ENCODE measurements around the gene CYP27C1. TPM values are rescaled to one million over a fixed set of nuclear protein-coding genes. Genes with fewer than 3 reads are reported as not detected.

The CYP27C1 gene
- total RNA-seq, 1 experiment from 2014 or later, result not detected

DNA sequence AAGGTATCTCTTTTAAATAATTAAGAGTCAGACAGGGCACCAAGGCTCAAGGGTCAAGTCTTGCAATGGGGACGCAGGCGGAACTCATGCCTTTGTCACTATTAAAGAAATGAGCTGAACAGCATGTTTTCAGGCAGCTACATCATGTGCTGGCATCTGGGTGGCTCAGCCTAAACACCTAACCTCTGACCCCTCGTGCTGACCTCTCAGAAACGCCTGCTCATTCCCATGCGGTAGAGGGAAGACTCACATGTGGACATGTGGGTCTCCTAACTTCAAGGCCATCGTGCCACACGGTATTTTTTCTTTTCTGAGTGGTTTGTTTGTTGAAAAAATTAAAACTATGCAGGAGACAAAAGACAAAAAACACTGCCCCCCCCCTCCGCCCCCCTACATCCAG, 31.3 kb downstream of the CYP27C1 start (continued):
- TF ChIP-seq CEBPB (IDR thresholded peaks at IDR 0.05; ENCODE audit: low read depth), result no peak
- TF ChIP-seq, protein P1, sequence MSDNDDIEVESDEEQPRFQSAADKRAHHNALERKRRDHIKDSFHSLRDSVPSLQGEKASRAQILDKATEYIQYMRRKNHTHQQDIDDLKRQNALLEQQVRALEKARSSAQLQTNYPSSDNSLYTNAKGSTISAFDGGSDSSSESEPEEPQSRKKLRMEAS (IDR thresholded peaks at IDR 0.05), result no peak

DNA sequence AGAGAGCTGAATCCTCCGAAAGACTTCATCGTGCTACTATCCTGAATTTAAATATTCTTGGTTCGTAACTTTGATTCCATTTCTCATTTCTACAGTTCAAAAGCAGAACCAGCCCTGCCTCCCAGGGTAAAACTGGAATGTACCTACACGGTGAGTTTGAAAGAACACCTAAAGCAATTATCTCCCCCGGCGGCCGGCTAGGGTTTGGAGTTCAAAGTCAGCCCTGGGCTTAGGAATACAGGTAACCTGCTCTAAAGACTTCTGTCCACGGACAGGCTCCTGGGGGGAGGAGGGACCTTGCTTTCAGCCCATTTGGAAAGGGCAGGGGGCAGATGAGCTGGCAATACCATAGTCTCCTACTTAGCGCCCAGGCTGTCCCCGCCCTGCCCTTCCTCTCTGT, 32.3 kb downstream of the CYP27C1 start:
- DNase-seq (ENCODE audit: low read depth, low spot score), result no peak
- no peak for ATAC-seq
- Histone ChIP-seq H3K4me3 (replicated peaks in 1 of 2; ENCODE audit: low read depth in 1 of 2, low read length in 2 of 2) (no peak overlapping the region), H3K9ac (ENCODE audit: low read length) (no peak overlapping the region), H4K20me1 (ENCODE audit: insufficient read depth) (no peaks in the 10 kb centered on the region), H2AFZ (ENCODE audit: low read depth, low read length, poor library complexity, severe bottlenecking) (no peak overlapping the region), H3K4me2 (ENCODE audit: low read length) (no peak overlapping the region), H3K4me1 (ENCODE audit: control insufficient read depth in 1 of 2, insufficient read depth in 2 of 2, low read length in 2 of 2) (peaks cover 2 to 5% of the 10 kb centered on the region in 2 experiments; a peak in 2 of 4 replicates), H3K36me3 (ENCODE audit: control insufficient read depth in 1 of 2, insufficient read depth in 2 of 2, low read length in 2 of 2) (no peaks in the 10 kb centered on the region), H3K27ac (ENCODE audit: low read depth, low read length) (no peak overlapping the region), H3K27me3 (ENCODE audit: insufficient read depth, low read length) (no peaks in the 10 kb centered on the region), H3K9me3 (ENCODE audit: control insufficient read depth in 1 of 2, insufficient read depth in 1 of 2, low read depth in 1 of 2, low read length in 2 of 2) (no peaks in the 10 kb centered on the region), H3K9me2 (ENCODE audit: insufficient read depth) (no peaks in the 10 kb centered on the region), H3K79me2 (ENCODE audit: insufficient read depth, low read length) (no peaks in the 10 kb centered on the region)
- CTCF ChIA-PET, result interaction anchor here (0.9 kb wide), 1 partner anchor 9 kb away, joined by 4 read pairs; no protein-coding TSS in a partner anchor
- intact Hi-C loops (cut with micrococcal nuclease), result no loop called here
- TF ChIP-seq SP1 (IDR thresholded peaks at IDR 0.05; ENCODE audit: low read depth), result no peak
- RAD21 ChIA-PET (ENCODE audit: low non-redundant PET in 1 of 2, low total read pairs in 2 of 2, uncharacterized antibody in 2 of 2, unreplicated experiment in 2 of 2), result no interaction called here
- POLR2A ChIA-PET, result no interaction called here
- no TSS peak for BruUV-seq (replicated peaks)

DNA sequence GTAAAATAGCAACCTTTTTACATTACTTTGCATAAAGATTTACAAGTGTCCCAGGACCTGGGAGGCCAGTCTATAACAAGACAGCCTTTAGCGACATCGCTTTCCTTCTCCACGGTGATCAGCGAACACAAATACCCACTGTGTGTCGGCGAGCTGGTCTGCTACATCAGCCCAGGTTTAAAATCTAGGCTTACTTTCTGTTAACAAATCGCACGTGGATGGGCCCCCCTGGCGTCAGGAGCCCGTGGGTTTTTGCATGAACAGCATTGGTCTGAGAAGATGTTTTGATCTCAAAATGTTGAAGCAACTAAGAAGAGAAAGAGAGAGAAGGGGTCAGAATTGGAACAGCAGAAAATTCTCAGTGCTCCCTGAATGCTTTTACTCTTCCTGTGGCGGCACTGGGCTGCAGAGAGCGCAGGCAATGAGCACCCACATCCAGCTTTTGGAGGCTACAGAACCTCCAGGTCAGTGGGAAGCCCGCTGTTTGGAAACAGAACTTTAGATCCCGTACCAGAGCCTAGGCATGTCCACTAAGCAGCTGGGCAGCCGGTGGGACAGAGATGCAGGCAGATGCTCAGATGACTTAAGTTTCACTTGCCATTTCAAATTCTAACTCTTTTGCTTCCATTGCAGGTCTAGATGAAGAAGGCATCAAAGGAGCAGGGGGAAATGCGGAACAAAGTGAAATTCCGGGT, 32.9 kb downstream of the CYP27C1 start:
- BruUV-seq (replicated peaks), result no TSS peak
- peaks cover 2 to 5% of the 10 kb centered on the region in 2 experiments; a peak in 2 of 4 replicates for H3K4me1 ChIP-seq (ENCODE audit: control insufficient read depth in 1 of 2, insufficient read depth in 2 of 2, low read length in 2 of 2)
- H3K9me2 ChIP-seq (ENCODE audit: insufficient read depth), result no peaks in the 10 kb centered on the region
- intact Hi-C loops (cut with micrococcal nuclease), result no loop called here
- H3K79me2 ChIP-seq (ENCODE audit: insufficient read depth, low read length), result no peaks in the 10 kb centered on the region
- no peaks in the 10 kb centered on the region for H4K20me1 ChIP-seq (ENCODE audit: insufficient read depth)
- H3K27ac ChIP-seq (ENCODE audit: low read depth, low read length), result no peak overlapping the region
- H2AFZ ChIP-seq (ENCODE audit: low read depth, low read length, poor library complexity, severe bottlenecking), result no peak overlapping the region
- no peak overlapping the region for H3K4me3 ChIP-seq (replicated peaks in 1 of 2; ENCODE audit: low read depth in 1 of 2, low read length in 2 of 2)
- TF ChIP-seq, protein P1 (IDR thresholded peaks at IDR 0.05), result no peak
- TF ChIP-seq POLR2AphosphoS5 (IDR thresholded peaks at IDR 0.05; ENCODE audit: low read depth, low read length), result no peak
- ChIA-PET RAD21 (ENCODE audit: low non-redundant PET in 1 of 2, low total read pairs in 2 of 2, uncharacterized antibody in 2 of 2, unreplicated experiment in 2 of 2) (no interaction called here), POLR2A (no interaction called here), CTCF (no interaction called here)
- ATAC-seq, result no peak
- H3K9ac ChIP-seq (ENCODE audit: low read length), result no peak overlapping the region
- H3K4me2 ChIP-seq (ENCODE audit: low read length), result no peak overlapping the region
- H3K27me3 ChIP-seq (ENCODE audit: insufficient read depth, low read length), result no peaks in the 10 kb centered on the region
- no peaks in the 10 kb centered on the region for H3K36me3 ChIP-seq (ENCODE audit: control insufficient read depth in 1 of 2, insufficient read depth in 2 of 2, low read length in 2 of 2)
- no peaks in the 10 kb centered on the region for H3K9me3 ChIP-seq (ENCODE audit: control insufficient read depth in 1 of 2, insufficient read depth in 1 of 2, low read depth in 1 of 2, low read length in 2 of 2)
- DNase-seq (ENCODE audit: low read depth, low spot score), result no peak
